ENCODE measurements around the gene TM2D3. TPM values are rescaled to one million over a fixed set of nuclear protein-coding genes. Genes with fewer than 3 reads are reported as not detected.

The TM2D3 gene, protein sequence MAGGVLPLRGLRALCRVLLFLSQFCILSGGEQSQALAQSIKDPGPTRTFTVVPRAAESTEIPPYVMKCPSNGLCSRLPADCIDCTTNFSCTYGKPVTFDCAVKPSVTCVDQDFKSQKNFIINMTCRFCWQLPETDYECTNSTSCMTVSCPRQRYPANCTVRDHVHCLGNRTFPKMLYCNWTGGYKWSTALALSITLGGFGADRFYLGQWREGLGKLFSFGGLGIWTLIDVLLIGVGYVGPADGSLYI
- total RNA-seq: 42.4 and 73.3 TPM in 2 replicates

DNA sequence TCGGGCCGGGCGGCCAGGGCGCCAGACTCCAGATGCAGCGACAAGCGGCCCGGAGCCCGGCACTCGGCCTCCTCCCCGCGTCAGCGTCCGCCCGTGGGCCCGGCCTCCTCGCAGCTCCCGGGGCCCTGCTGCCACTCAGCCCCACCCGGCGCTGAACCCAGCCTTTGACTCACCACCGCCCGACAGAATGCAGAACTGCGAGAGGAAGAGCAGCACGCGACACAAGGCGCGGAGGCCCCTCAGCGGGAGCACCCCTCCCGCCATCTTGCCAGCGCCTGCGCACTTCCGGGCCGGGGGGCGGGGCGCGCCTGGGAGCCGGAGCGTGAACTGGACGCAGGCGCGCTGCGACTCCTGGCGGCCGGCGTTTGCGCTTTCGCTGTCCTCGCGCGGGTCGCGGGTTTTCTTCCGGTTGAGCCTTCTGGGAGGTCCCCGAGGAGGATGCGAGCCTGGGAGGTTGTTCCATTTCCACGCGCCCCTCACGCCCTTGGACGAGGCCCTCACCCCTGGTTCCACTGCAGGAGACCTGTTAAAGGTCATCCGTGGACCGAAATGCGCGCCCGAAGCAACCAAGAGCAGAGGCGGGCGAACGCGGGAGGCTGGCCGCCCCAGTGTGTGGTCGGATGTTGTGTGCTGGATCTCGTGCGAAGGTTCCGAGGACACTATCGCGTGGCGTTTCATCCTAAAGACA is at the start of gene TM2D3:
TM2D3 (minus strand) TSS at position 284 of the 688 bp plus-strand sequence; CDS start at position 264, 20 bp downstream.

Other genes starting within 250 kb of the TM2D3 start
- gene PCSK6, start 162.7 kb downstream of the TM2D3 start, total RNA-seq: 0.27 and 0.94 TPM in 2 replicates
- gene TARS3, start 72.1 kb upstream of the TM2D3 start, total RNA-seq: 8.8 and 11.2 TPM in 2 replicates
- gene OR4F6, start 151.1 kb upstream of the TM2D3 start, total RNA-seq: not detected in 2 replicates
- gene OR4F15, start 159.8 kb upstream of the TM2D3 start, total RNA-seq: not detected in 2 replicates